ENCODE results near the gene UNC119B.
"Not testable (repeated sequence)": the region's sequence is repeated elsewhere in the genome, so short reads cannot be mapped to it uniquely, and the experiment has no call there.

The UNC119B gene

DNA sequence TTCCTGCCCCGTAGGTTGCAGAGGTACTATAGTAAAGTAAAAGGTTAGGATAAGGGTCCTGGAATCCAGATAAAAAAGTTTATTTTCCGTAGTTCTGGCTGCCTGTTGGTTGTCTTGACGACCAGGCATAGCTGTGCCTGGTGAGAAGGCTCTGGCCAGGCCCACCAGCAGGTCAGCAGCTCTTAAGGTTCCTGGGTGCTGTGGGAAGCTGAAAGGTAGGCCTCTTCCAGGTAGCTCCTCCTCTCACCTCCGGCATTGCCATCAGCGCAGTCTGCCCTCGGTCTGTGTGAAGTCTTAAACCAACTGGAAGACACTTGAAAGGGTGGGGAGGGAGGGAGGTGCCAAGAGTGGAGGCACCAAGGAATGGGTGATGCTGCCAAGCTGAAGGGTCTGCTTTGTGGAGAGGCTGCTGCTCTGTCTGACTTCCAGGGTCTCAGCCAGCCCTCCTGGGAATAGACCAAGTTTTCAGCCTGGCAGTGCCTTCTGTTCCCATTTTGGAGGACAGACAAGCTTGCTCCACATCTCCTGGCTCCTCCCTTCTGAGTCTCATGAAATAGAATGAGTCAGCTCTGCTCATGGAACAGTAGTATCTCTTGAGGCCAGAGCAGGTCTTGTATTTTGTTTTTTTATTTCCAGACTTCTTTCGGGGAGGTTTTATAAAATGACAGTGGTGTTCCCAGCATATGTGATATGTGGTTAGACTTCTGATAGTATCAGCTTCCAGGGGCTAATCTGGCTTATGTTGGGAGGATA is 10.2 kb downstream of the UNC119B start:
- DNase-seq, result no peak

DNA sequence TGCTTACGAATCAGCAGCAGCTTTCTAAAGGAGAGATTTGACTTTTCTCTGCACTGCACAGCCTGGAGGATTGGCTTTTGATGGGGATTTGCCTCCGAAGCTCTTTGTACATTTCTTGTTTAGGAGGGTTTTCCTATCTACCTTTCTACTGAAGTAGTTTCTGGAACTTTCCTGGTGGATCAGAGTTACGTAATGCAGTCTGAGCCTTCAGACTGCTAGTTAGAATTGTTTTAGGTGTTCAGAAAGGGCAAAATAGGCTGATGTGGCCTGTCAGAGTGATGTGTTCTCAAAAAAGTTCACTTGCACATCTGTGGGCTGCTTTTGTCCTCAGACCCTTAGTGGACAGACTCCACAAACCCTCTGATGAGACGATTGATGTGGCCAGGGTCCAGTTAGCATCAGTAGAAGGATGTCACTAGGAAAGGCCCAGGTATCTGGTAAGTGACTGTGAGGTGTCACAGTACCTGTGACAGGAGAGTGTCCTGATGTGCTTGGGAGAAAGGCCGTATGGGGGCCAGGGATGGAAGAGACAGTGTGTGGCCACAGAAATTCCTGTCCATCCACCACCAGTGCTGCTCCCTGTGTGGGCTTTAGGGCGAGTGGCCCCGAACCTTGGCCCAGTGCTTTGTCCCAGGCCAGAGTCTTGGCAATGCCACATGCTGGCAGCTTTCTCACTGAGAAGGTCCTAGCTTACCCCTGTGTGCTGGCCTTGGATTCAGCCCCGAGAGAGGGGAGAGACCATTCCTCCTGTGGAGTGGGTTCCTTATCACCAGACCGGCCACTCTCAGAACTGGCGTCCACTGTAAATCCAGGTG is 10.9 kb downstream of the UNC119B start:
- no peak for DNase-seq

DNA sequence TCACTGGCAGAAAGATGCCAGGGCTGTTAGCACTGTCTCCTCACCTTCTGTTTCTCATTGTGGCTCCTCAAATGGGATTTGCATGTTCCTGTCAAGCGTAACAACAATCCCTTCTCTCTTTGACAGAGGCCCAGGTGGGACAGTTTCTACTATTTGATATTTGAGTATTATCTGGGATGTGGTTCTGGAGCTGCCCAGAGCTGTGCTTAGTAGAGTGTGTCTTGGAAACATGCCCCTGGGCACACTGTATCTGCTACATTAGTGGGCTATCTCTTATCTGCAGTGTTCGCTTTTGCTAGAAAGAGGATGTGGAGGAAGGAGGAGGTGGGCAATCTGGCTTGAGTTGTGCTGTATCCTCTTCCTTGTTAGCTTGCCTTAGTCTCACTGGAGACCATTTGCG is 11.6 kb downstream of the UNC119B start:
- no peak for DNase-seq

DNA sequence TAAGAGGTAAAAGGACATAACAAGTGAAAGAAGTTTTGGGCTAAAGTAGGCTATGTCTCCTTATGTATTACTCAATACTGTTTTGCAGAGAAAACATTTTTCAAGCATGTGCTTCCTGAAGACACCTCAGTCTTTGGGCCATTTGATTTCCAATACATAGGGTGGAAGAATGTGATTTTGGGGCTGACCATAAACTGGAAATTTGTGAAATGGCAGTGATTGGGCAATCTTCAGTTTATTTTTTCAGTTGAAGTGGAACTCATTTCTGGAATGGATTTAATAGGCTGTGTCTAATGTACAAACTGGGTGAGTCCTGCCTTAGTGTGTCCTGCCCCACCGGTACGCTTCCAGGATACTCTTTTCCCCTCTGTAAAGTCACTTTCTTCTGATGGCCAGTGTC is 12.5 kb downstream of the UNC119B start:
- no peak for DNase-seq

DNA sequence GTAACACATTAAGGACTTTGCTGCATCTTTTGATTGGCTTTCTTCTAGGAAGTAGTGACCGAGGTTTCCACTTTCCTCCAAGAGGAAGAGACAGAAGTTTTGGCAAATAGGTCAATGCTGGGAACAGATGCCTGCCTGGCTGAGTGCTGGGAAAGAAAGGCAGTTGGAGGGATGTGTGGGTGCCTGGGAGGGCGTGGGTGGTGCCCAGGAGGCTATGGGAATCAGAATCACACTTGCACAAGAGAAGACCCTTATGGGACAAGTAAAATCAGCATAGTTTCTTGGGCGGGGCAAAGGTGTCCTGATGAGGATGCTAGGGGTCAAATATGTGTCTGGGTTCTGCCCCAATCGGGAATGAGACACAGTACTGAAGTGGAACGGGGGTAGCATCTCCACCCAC is 14.5 kb downstream of the UNC119B start:
- no peak for DNase-seq

DNA sequence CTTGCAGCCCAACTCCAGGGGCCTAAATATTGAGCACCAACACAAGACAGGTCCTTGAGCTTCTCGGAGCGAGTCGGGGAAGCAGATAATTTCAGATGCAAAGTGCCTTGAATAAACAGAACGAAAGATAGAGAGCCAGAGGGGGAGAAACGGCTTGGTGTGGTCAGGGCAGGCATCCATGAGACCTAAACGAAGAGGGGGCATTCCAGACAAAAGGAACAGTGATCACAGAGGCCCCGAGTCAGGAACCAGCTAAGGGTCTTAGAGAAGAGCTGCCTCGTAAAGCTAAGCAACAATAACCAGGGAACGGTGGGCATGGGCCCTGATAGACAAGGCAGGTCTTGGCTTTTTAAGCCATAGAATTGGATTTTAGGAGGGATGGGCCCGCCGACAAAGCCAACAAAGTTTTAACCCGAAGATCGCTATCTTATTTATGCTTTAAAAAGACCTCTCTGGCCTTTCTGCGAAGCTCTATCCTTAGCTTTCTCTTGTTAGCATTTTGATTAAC is 14.9 kb downstream of the UNC119B start:
- no peak for DNase-seq

DNA sequence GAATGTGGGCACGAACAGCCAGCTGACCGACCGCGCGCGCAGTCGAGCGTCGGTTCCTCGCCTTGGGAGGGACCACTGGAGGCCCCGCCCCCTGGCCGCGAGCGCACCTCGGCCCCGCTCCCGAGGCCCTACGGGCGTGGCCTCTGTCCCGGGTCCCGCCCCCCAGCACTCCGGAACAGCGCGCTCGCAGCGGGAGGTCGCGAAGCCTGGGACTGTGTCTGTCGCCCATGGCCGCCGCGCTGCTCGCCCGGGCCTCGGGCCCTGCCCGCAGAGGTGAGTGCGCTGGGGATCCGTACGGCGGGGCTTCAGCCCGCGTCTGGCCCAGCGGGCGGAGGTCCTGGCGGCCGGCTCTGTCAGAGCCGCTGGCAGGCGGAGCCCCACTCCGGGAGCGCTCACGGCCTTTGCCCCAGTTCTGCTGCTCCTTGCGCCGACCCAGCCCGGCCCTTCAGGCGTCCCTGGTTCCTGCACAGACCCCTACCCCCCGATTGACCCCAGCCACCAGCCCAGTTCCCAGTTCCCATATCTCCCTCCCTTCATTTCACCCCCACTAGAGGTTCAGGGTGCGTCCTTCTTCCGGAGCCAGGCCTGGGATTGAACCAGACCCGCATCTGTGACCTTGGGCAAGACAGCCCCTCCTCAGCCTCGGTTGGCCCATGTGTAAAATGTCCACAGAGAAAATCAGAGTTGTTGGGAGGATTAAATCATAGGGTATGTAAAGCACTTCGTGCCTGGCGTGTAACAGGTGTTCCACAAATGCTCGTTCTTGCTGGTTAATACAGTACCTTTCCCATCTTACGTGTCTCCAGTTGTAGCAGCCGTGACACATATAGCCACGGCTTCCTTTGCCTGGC is 15.6 kb downstream of the UNC119B start, which contains the start of gene ACADS:
ACADS (plus strand) TSS at position 168 of the 851 bp plus-strand sequence; CDS start at position 228, 60 bp downstream.
- peak; percentile 88 for DNase-seq

DNA sequence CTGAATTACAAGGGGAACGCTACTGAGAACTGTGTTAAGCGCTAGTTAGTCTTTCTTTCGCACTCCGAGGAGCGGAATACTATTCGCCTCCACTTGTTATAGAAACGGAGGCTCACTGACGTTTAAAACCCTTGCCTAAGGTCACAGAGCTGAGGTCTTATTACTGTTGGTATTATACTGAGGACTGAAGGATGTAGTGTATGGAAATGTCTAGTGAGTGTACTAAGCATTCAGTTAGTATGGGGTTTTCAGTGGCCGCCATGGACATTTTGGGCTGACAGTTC is 16.2 kb downstream of the UNC119B start:
- no peak for DNase-seq

DNA sequence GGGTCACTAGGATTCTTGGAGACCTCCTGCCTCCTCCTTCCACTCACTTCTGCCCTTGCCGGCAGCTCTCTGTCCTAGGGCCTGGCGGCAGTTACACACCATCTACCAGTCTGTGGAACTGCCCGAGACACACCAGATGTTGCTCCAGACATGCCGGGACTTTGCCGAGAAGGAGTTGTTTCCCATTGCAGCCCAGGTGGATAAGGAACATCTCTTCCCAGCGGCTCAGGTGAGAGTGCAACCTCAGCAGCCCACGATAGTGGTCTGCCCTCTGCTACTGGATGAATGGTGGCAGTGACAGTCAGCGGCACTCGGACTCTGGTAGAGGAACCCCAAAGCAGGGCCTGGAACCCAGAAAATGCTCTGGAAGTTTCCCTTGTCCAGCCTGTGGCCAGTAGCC is 16.7 kb downstream of the UNC119B start:
- DNase-seq, result no peak

DNA sequence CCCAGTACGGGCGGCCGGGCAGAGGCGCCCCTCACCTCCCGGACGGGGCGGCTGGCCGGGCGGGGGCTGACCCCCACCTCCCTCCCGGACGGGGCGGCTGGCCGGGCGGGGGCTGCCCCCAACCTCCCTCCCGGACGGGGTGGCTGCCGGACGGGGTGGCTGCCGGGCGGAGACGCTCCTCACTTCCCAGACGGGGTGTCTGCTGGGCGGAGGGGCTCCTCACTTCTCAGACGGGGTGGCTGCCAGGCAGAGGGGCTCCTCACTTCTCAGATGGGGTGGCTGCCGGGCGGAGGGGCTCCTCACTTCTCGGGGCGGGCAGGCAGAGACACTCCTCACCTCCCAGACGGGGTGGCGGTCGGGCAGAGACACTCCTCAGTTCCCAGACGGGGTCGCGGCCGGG is 21.9 kb downstream of the UNC119B start:
- not testable (repeated sequence) for DNase-seq

DNA sequence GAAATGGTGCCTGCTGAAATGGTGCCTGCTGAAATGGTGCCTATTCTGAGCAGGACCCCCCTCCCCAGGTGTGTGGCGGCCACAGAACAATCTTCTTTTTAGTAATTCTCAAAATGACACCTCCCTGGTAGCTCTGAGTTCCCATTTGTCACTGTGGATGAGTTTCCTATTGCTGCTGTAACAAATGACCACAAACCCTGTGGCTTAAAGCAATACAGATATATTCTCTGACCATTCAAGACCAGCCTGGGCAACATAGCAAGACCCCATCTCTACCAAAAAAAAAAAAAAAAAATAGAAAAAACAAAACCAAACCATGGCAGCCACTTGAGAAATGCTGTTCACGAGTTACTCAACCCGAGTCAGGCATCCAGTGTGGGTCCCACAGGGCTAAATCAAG is 23.3 kb downstream of the UNC119B start:
- no peak for DNase-seq

DNA sequence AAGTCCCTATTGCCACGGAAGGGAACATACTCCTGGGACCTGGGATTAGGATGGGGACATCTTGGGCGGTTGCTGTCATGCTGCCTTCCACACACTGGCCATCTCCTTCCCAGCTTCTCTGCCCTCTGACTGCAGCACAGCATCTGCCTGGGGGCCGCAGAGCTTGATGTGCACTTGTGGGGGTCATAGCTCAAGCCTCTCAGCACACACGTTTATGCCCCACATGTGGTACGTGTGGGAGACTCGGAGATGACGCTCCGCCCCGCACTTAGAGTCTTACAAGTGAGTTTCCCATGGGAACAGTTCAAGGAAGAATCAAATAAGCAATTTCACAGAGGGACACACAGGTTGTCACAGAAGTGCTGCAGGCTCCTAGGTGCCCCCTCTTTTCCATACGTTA is 24.0 kb downstream of the UNC119B start:
- no peak for DNase-seq

DNA sequence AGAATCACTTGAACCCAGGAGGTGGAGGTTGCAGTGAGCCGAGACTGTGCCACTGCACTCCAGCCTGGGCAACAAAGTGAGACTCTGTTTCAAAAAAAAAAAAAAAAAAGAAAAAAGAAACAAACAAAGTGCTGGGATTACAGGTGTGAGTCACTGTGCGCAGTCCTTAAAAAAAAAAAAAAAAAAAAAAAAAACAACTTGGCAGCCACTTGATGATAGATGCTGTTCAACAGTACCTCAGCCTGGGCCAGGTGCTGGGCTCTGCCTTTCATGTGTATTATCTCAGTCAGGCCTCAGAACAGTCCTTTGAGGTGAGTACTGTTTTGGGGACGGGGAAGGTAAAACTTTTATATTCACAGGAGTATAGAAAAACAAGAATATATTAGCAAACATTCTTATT is 24.9 kb downstream of the UNC119B start:
- no peak for DNase-seq

DNA sequence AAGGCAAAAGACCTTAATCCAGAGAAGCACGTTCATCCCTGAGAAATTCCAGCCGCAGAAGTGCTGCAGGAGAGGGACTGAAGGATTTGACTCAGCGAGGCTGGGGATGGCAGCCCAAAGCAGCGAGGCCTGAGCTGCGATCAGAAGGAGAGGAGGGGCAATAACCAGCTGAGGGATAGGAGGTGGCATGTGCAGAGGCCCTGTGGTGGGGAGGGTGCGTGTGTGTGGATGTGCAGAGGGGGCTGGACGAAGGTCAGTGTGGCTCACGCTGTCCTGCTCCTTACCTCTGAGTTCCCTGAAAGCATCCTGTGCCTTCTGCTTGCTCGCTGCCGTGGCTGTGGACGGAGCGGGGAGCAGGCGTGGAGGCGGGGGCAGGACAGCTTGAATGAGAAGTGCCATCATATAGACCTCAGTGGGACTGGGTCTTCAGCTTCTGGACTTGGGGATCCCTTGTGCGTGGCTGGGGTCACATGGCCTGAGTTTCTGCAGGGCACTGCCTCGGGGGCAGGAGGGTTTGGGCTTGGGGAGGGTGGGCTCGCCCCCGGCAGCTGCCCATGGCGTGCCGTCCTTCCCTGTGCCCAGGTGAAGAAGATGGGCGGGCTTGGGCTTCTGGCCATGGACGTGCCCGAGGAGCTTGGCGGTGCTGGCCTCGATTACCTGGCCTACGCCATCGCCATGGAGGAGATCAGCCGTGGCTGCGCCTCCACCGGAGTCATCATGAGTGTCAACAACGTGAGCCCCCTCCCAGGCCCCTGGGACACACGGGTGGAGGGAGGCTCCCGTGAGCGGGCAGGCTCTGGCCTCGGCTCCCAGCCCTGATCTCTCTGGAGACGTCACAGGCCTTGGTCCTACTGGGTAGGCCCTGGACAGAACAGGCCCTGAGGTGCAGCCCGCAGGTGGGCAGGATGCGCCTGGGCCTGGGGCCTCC is 26.4 kb downstream of the UNC119B start:
- no peak for DNase-seq

DNA sequence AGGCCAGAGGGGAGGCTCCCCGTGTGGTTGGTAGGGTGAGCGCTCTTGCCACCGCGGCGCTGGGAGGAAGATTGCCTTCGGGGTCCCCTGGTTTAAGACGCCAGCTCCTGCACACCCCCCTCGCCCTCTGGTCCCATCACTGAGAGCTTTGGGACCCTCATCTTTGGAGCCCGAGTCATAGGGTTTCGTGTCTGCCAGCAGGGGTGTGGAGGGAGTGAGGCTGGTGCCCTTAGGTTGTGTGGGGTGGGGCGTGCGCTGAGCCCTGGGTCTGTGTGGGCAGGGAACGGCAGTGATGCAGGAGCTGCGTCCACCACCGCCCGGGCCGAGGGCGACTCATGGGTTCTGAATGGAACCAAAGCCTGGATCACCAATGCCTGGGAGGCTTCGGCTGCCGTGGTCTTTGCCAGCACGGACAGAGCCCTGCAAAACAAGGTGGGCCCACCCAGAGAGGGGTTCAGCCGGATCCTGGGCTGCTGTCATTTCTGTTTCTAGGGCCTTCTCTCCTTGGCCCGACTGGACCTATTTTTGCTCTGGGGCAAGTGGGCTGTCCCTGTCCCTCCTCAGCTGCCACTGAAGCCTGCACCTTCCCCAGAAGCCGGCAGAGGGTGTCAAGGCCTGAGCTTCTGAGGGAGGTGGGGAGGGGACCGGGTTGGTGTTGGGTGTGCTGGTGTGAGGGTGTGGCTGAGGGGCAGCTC is 27.4 kb downstream of the UNC119B start:
- DNase-seq, result no peak

DNA sequence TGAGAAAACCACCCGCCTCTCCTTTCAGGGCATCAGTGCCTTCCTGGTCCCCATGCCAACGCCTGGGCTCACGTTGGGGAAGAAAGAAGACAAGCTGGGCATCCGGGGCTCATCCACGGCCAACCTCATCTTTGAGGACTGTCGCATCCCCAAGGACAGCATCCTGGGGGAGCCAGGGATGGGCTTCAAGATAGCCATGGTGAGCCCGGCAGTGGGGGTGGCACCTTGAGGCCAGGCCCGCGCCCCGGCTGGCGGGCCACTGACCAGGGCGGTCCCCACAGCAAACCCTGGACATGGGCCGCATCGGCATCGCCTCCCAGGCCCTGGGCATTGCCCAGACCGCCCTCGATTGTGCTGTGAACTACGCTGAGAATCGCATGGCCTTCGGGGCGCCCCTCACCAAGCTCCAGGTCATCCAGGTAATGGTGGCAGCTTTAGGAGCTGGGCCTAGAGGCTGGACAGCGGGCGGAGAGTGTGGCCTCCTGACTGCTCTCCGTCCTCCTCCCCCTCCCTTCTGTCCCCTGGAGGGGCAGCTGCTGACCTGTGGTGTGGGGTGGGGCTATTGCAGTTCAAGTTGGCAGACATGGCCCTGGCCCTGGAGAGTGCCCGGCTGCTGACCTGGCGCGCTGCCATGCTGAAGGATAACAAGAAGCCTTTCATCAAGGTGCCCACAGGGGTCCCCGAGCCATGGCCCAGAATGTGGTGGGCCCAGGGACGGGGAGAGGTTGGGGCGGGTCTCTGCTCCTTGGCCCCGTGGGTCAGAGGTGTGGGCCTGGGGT is 28.2 kb downstream of the UNC119B start:
- DNase-seq, result no peak

DNA sequence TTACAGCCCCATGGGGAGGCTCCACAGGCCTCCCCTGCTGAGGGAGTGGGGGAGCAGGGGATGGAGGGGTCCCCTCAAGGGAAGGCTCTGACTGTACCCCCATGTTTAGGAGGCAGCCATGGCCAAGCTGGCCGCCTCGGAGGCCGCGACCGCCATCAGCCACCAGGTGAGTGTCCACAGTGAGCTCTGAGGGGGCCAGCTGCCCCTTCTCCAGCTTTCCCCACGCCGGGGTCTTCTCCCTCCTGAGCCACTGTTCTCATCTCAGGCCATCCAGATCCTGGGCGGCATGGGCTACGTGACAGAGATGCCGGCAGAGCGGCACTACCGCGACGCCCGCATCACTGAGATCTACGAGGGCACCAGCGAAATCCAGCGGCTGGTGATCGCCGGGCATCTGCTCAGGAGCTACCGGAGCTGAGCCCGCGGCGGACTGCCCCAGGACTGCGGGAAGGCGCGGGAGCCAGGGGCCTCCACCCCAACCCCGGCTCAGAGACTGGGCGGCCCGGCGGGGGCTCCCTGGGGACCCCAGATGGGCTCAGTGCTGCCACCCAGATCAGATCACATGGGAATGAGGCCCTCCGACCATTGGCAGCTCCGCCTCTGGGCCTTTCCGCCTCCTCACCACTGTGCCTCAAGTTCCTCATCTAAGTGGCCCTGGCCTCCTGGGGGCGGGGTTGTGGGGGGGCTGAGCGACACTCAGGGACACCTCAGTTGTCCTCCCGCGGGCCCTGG is 28.9 kb downstream of the UNC119B start:
- no peak for DNase-seq

DNA sequence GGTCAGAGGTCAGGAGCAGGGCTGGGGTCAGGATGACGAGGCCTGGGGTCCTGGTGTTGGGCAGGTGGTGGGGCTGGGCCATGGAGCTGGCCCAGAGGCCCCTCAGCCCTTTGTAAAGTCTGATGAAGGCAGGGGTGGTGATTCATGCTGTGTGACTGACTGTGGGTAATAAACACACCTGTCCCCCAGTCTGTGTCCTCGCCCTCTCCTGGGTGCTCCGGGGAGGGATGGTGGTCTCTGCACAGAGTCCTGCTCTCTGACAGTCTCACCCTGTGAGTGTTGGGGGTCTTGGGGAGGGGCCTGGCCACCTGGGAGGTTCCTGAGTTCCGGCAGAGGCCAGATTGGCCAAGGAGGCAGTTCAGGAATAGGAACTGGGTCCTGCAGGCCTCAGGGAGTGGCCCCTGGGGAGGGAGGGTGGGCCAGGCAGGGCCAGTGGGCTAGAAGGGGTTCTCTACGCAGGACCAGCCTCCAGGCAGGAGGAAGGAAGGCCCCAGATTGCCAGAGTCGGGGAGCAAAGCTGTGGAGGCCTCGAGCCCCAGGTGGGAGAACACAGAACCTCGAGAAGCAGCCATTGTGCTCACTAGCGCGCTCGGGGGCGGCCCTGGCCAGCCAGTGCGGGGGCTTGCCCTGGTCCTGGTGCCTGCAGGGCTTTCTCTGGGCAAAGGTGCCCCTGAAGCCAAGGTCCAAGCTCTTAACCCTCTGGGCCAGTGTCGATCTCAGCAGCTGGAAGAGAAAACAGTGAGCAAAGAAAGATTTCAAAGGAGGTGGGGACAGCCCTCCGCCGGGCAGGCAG is 29.8 kb downstream of the UNC119B start:
- no peak for DNase-seq

DNA sequence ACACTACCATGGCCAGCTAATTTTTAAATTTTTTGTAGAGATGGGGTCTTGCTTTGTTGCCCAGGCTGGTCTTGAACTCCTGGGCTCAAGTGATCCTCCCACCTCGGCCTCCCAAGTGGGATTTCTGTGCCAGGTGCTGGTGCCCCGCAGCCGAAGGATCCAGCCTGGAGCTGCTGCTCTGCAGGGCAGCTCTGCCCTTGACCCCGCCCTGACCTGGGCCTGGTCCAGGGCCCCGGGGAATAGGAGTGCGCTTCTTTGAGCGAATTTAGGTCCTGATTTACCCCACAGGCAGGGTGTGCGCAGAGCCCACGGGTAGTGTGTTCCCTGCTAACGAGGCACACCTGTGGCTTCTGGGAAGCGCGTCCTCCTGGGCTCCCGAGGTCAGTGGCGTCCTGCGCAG is 30.6 kb downstream of the UNC119B start:
- DNase-seq, result no peak

All from NCI-H1436 (cell line).